ENCODE results near the gene PLCB1.
A peak's percentile ranks its signal among the peaks of the same experiment; 100 is the strongest.
"Not testable (repeated sequence)": the region's sequence is repeated elsewhere in the genome, so short reads cannot be mapped to it uniquely, and the experiment has no call there.

PLCB1 gene

DNA sequence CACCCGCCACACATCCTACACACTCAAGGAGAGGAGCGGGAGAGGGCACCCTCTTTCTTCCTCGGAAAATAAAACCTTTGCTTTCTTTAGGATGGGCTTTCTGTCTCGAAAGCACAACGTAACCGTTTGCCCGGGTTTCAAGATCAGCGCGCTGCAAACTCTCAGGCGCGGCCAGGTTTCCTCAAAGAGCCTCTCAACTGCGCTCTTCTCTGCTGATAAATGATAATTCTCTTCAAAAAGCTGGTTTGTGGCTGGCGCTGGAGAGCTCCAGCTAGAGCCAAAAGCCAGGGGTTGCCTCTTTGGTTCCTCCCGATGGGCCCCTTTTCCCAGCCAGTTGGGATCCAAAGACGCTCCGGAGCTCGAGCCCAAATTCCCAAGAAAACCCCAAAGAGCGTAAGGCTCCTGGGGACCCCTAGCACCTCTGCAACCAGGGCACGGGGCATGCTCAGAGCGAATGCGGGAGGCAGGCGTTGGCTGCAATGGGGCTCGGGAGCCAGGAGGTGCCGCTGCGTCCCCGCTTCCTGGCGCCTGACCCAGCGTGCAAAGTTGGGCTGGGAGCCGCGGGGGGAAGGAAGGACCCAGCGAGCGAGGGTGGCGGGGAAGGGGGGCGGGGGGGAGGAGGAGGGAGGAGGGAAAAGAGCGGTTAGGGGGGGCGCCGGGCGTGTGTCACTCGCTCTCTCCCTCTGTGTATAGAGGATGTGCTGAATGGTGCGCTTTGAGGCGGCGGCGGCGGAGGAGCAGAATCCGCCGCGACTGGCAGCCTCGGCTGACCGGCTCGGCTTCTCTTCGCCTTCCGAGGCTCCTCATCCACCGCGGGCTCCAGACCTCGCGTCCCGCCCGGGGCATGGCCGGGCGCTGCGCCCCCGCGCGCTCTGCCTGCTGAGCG is at the start of gene PLCB1:
PLCB1 (plus strand) TSS at position 669 of the 886 bp plus-strand sequence. CDS start 386 bp downstream, outside the sequence.
- peak; percentile 58 for DNase-seq

DNA sequence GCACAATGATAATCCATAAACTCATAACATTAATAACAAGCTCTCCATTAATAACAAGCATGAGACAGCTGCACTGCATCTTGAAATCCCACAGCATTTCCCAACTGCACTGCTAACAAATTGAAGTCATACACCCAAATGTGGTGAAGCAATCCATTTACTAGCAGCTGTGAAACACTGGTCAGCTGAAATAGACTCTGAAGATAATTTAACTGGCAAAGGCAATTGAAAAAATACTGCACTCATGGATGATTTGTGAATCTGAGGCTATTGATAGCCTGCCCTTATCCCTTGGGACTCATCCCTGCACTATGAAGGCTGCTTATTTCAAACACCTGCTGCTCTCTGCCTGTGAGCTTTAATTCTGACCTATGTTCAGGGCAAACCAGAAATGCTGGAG is 49.1 kb upstream of the PLCB1 start:
- DNase-seq: no peak

DNA sequence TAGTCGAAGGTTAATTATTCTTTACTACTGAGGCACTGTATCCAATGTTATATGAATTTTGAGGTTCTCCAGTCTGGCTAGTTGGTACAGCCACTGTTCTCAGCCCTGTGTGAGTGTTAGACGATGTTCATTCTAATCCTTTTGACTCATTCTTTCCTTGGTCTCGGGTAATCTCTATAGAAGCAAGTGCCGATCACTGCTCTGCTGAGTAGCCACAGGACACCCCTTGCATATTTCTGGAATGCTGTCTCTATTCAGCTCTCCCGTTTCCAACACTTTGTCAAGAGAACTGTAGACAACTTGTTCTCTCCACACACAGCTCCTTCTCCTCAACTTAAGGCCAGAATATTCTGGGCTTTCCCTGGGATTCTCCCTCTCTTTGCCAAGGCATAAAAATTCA is 42.4 kb upstream of the PLCB1 start:
- DNase-seq: no peak

DNA sequence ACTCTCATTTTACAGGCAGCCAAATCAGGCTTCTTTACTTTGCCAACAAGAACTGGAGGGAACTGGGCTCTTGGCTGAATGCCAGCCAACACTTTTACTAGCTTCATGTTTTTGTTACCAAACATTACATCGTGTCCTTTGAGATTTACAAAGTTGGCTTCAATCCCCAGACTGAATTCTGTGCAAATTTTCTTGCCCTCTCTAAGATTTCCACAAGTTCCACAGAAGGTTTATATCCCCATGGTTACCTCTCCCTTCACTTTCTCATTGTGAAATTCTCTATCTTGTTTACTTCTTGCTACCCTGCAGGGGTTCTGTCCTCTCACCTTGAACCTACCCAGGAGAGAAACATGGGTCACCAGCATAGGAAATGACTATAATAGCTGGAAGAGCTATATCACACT is 37.6 kb upstream of the PLCB1 start:
- no peak for DNase-seq

DNA sequence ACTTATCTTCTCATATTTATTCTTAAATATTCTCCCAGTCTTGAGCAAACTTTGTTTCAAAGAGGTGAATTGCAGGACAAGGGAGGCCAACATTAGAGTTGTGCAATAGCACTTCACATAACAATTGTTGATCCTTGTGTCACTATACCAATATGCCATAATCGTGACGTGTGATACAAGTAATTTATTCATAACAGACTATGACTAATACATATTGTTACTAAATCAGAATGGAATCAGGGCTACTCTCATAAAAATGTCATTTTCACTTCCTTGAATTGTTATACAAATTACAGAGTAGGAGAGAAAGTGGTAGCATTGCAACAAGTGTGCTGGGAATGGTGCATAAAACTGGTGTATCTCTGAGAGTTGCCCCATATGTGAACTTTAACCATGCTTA is 37.2 kb upstream of the PLCB1 start:
- no peak for DNase-seq

DNA sequence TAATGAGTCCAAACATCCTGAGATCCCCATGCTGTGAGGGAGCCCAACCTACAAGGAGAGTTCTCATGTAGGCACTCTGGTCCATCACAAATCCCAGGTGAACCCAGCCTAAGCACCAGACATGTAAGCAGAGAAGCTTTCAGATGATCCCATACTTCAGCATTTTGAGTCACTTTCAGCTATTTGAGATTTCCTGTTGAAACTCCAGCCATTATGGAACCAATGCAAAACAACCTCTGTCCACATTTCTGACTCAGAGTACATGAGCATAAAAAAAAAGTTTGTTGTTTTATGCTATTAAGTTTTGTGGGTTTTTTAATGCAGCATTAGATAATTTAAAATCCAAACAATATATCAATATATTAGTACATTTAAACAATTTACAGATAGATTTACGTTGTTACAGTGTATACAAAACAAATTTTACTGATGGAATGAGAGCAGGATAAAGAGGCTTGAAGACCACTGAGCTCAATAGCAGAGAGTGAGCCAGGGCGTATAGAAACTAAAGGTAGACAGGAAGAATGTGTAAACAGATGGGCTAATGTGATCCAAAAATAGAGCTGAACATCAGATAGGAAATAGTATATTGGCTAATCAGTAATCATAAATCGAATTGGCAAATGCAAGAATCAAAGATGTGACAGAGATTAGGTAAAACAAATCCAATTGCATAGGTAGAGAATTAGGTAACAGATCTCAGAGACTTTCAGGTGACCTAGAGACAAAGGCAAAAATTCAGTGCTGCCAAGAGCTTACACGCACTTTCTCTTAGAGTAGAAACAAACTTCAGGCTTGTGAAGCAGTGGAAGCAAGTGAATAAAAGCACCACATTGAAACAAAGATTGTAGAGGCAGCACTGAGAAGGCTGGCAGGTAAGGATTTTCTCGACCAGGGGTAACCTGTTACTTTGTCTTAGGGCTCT is 36.2 kb upstream of the PLCB1 start:
- no peak for DNase-seq

DNA sequence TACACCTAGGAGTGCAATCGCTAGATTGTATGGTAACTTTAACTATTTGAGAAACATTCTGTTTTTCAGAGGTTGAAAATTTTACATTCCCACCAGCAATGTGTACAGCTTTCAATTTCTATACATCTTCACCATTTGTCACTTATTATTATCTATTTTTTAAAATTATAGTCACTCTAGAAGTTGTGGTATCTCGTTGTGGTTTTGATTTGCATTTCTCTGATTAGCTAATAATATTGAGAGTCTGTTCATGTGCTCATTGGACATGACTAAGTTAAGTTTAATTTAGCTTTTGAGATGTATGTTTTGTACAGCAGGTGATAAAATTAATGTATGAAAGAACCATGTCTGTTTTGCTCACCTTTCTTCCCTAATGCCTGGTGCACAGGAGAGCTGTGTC is 34.8 kb upstream of the PLCB1 start:
- DNase-seq: no peak

DNA sequence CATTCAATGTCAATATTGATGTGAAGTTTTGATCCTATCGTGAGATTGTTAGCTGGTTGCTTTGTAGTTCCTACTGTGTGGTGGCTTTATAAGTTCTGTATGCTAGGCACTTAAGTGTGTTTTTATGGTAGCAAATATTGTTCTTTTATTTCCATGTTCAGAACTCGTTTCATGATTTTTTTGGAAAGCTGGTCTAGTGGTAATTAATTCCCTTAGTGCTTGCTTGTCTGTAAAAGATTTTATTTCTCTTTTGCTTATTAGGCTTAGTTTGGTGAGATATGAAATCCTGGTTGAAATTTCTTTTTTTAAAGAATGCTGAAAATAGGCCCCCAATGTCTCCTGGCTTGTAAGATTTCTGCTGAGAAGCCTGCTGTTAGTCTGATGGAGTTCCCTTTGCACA is 27.8 kb upstream of the PLCB1 start:
- no peak for DNase-seq

DNA sequence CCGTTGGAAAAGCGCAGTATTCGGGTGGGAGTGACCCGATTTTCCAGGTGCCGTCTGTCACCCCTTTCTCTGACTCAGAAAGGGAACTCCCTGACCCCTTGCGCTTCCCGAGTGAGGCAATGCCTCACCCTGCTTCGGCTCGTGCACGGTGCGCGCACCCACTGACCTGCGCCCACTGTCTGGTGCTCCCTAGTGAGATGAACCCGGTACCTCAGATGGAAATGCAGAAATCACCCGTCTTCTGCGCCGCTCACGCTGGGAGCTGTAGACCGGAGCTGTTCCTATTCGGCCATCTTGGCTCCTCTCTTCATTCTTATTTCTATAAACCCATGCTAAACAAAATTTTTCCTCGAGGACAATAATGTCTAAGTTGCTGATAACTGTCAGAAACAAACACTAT is 17.5 kb upstream of the PLCB1 start:
- DNase-seq: not testable (repeated sequence)

DNA sequence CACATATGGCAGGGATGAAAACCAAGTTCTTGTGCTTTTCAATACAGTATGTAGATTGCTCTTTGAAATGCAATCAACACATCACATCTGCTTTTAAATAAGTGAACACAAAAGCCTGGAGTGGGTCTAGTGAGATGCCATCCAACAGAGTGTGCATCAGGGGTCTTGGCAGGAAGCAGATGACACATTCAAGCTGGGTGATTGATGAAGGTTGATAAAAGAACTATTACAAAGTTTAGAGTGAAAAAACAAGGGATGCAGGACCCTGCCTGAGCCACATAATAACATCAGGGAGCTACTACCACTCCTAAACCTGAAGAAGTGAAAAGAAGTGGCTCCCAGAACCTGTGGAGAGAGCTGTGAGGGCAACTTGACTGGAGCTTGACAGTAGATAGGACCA is 16.6 kb upstream of the PLCB1 start:
- DNase-seq: no peak

DNA sequence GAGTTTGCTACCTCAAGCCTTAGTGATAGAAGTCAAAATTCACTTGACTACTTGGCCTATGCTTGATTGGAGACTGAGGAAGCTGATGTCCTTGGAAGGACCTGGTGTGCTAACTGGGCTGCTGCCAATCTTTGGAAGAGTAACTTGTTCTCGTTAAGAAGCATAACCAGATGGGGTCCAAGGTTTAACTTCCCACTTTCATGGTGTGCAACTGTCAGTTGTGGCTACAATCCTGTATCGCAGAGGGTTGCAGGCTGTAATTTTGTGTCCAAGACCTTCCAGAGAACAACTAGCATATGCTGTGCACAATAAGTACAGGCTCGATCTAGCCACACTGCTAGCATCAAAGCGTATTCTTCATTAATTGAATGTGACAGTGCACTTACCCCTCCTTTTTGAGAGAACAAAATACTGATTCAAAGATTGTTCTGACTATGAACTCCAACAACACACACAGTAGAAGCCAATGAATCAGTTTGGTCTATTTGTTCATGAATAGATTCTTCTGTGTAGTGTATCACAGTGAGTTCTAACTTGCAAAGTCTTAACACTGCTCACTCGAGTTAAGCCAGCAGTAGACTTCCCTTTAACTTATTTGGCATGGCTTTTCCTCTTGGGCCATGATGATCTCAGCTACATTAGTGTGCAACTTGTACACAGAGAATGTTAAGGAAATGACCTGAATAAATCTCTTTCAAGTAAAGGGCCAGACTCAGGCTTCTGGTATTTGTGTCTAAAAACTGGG is 15.8 kb upstream of the PLCB1 start:
- no peak for DNase-seq

DNA sequence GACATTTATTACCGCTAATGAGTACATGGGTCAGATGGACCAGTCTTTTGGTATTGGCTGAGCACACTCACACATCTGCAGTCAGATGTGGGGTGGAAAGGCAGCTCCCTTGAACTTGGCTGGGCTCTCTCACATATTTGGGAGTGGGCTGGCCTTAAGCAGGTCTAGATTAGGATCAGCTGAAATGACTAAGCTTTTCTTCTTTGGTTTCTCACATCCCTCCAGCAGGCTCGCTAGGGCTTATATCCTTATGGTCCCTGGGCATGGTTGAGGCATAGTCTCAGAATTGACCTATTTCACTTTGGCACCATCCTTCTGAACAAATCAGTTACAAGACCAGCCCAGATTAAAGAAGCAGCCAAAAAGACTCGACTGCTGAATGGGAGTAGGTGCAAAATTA is 14.4 kb upstream of the PLCB1 start:
- DNase-seq: no peak

DNA sequence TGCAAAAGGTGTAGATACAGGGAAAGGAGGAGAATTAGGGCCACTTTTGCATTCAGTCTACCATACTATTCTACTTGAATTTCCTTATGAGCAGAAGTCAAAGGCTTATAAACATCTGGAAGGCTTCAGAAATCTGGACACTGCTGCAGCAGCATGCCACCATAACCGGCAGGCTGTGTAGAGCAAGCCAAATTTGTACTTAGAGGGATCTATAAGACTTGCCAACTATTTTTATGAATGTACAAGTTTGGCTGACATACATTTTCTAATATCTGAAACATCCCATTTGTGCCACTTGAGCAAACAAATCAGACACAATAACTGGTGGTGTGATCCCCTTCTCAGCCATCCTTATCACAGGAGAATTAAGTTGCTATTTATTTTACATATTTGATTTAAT is 14.0 kb upstream of the PLCB1 start:
- DNase-seq: no peak

DNA sequence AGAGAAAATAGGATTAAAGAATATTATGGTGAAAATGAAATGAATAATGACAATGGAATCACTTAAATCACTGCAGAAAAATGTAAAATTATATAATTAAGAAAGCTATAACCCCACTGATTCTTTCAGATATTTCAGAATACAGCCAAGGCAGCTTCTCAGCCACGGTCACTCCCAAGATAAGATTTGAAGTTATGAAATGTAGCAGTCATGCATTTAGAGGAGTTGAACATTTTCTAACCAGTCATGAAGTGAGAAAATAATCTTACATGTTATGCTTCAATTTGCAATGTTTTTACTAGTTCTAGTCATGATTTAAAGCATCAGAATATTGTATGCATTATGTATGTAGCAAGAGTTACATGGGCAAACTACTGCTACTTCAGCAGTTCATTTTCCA is 13.3 kb upstream of the PLCB1 start:
- DNase-seq: no peak

DNA sequence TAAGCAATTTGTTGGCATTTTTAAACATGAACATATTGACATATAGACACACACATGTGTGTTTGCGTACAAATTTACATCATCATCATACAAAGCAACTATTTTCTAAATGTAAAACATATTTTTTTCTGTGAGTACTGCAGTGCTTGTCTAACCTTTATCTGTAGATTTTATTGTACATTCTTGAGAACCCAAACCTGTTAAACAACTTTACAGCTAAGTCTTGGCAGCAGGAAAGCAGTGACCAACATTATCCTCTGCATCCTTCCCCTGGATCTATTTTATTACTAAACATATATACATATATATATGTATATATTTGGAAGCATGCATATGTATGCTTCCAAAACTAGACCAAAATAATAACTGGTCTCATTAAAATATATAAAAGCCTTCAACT is 10.4 kb upstream of the PLCB1 start:
- DNase-seq: no peak

DNA sequence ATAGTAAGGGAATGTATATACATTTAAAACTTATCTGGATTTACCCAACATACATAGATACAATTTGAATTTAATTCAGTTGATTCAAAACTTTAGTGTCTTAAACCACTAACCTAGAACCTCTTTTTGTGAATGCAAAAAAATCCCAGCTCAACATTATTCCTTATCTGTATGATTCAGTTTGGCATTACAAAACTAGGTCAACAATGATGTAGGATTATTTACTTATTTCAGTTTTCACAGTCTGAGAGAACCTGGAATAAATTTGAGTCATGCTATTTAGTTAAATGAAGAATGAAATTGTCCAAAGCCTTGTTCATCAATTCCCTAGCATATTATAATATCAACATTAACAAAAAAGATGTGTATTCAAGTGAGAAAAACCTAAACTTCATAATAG is 7.4 kb upstream of the PLCB1 start:
- no peak for DNase-seq

DNA sequence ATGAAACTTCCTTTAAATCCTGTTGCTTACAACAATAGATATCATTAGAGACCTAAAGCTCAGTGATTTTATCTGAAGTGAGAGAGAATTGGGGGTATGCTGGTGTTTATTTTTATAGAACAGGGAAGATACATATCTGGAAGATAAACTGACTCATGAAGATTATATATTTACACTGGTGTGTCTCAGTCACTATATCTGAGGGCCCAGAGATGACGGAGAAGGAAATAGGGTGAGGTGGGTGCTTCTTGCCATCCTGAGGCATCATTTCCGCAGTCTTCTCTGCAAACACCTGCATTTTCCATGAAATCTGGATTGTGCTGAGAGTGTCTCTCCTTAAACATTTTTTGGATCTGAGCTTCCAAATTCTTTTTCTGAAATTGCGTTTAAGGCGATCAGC is 5.9 kb upstream of the PLCB1 start:
- DNase-seq: no peak

DNA sequence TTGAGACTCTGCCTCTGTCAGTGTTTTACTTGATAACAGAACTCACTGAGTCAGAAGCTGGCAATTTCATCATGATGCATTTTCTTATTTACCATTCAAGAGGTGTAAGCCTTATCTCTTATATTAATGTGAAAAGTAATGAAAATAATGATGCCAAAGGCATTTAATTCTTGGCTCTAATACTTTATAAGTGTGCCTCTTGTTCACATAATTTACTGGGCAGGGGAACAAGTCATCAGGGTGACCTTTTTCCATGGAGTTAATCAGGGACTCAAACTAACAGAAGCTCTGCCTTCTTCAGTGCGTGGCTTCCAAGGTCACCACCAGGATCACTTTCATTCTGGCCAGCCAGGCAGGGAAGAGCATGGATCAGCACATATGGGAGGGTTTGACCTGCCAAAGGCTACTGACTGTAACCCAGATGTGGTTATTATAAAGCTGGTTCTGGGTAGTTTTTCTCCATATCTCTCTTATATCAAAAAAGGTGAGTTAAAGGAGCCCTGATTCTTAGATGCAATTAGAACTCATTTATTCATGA is 5.2 kb upstream of the PLCB1 start:
- no peak for DNase-seq

DNA sequence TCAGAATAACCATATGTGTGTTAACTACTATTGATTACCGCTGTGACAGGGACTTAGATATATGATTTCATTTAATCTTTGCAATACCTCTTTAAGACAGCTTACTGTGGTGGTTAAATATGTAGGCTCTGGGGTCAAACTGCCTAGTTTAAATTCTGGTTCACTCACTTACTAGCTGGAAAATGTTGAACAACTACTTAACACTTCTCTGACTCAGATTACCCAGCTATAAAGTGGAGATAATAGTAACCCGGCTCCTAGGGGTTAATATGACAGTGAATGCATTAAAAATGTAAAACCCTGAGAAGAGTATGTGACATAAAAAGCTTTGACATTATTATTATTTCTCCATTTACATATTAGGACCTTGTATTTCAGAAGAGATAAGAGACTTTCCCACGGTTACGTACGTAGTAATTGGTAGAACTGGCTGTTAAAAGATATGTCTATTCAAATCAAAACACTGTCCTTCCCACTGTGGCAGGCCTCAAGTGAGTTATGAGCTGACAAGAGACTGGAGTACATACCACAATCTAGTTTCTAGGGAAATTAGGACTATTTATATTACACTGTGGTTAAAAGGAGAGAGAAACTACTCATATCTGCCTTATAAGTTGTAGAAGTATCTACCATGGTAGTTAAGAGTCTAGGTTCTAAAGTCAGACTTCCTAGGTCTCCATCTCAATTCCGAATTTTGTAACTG is 4.4 kb upstream of the PLCB1 start:
- DNase-seq: no peak

DNA sequence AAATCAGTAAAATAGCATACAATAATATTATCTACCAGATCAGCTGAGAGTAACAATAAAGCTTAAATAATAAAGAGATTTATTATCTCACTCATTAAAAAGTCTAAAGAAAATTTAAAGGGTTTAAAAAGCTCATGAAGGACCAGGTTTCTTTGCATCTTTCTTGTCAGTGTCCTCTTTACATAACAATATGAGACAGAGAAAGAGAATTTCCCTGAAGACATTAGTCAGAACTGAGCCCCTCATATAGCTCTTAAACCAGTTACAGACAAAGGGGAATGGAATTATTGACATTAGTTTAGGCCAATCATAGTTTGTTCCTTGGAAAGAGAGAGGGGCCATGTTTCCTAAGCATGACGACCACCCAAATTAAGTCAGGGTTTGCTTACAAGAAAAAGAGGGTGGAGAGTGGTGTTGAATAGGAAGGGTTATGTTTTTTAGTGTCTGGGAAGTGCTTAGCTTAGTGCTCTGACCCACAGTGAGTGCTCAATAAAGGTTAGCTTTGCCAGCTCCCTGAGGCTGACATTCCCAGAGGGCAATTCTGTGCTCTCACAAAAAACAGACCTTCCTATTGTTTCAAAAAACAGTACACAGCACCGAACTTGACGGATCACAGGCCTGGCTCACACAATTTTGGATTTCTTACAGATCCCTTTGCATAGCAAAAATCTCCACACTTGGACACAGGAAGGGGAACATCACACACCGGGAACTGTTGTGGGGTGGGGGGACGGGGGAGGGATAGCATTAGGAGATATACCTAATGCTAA is 3.6 kb upstream of the PLCB1 start:
- no peak for DNase-seq

DNA sequence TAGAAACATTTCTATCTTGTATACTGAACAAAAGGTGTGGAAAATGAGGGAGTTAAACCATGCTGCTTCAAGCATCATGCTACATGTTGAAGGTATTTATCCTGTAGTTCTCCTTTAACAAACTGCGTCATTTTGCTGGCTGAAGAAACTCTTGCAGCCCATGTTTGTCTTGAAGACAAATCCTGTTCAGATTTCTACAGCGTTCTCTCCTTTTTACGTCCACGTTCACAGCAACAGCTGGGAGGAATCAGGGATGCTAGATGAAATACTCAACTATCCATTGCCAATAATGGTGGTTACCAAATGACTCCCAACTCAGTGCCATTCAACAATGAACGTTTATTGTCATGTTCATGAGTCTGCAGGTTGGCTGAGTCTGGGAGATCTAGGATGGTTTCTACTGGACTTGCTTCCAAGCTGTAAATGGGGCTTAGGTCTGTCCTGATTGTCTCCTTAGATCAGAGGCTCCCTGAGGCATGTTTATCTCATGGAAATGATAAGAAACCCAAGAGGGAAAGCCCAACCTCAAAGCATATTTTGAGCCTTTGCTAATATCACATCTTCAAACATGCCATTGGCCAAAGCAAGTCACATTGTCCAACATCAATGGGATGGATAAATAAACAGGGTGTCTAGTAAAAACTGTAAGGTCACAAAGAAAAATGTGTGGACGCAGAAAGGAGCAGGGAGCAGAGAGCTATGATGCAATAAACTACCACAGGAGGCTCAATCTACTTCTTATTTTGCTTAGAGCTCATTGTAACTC is 2.7 kb upstream of the PLCB1 start:
- DNase-seq: no peak

Data from activated CD4-positive, alpha-beta T cell treated with anti-CD3 and anti-CD28 coated beads for 1 hour (primary cell).